ENCODE results near the gene CCDC107.

GRCh38 chr9:35656348-35656747 lies 1.7 kb upstream of the CCDC107 start:
- TF ChIP-seq HBP1 (CRISPR knock-in tag; IDR thresholded peaks at IDR 0.05) = no peak
- no peak for TF ChIP-seq RERE (CRISPR knock-in tag; IDR thresholded peaks at IDR 0.05; ENCODE audit: borderline replicate concordance)
- TF ChIP-seq EZH2 (IDR thresholded peaks at IDR 0.05; ENCODE audit: borderline replicate concordance, low read depth, low read length) = no peak
- TF ChIP-seq CTCF (IDR thresholded peaks at IDR 0.05 in 2 of 3, conservative IDR thresholded peaks at IDR 0.05 in 1 of 3; ENCODE audit: insufficient read depth in 2 of 3, low read depth in 1 of 3, low read length in 3 of 3) = no peak
- no peak for TF ChIP-seq TEAD4 (IDR thresholded peaks at IDR 0.05; ENCODE audit: low read length)
- no peak for TF ChIP-seq TEAD4 (CRISPR knock-in tag; IDR thresholded peaks at IDR 0.05; ENCODE audit: borderline replicate concordance)
- no peak for TF ChIP-seq GATA2 (CRISPR knock-in tag; IDR thresholded peaks at IDR 0.05)
- no peak for TF ChIP-seq MCM5 (IDR thresholded peaks at IDR 0.05; ENCODE audit: low read depth)
- TF ChIP-seq POLR2A (conservative IDR thresholded peaks at IDR 0.05) = no peak
- no peak for TF ChIP-seq CHD1 (IDR thresholded peaks at IDR 0.05; ENCODE audit: low read length)

Data from K562 (cell line).